GM12891 (cell line): Measurements from ENCODE around the gene AGRP.

Experiments used
- POLR2A ChIP-seq: IDR thresholded peaks from 2 replicates; pipeline ENCODE4 v1.6.1; 2011; ENCODE audit warnings: low read depth, low read length, control low read depth
- SPI1 ChIP-seq: IDR thresholded peaks from 2 replicates; pipeline ENCODE4 v1.6.1; 2011; ENCODE audit warnings: low read depth, low read length, control low read depth
- TAF1 ChIP-seq: IDR thresholded peaks from 2 replicates; pipeline ENCODE4 v1.6.1; 2011; ENCODE audit warnings: low read depth, low read length, control low read depth

GRCh38 chr16:67521095-67521804 is 37.9 kb upstream of the AGRP start:
- TF ChIP-seq POLR2A (no peak), TAF1 (no peak), SPI1 (no peak)
